Measurements from ENCODE around the gene CYFIP1. TPM values are rescaled to one million over a fixed set of nuclear protein-coding genes. Genes with fewer than 3 reads are reported as not detected.

CYFIP1 gene
- total and polyA plus RNA-seq, 10 of the 15 experiments (the other 5 are each of a cell fraction or from before 2014, with no cell fraction given): 3.5 to 46.2 (median 28.3) TPM

DNA sequence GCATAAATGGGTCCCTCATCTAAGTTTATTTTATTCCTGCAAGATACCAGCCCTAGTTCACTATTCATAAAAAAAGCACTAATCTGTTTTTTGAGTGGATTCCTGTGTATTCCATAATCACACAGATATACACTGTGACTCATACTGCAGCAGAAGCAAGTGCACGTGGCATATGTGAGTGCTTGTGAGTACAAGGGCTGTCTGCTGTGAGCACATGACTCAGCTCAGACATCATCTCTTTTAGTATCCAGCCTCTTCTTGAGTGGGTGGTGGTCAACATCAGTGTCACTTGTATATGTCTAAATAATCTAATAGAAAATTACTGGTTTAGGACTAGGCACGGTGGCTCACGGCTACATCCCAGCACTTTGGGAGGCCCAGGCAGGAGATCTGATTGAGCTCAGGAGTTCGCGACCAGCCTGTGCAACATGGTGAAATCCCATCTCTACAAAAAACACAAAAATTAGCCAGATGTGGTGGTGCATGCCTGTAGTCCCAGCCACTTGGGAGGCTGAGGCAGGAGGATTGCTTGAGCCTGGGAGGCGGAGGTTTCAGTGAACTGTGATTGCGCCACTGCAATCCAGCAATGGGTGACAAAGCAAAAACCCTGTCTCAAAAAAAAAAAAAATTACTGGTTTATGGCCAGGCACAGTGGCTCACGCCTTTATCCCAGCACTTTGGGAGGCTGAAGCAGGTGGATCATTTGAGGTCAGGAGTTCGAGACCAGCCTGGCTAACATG is 91.9 kb downstream of the CYFIP1 start (continued):
- TF ChIP-seq, protein P1, sequence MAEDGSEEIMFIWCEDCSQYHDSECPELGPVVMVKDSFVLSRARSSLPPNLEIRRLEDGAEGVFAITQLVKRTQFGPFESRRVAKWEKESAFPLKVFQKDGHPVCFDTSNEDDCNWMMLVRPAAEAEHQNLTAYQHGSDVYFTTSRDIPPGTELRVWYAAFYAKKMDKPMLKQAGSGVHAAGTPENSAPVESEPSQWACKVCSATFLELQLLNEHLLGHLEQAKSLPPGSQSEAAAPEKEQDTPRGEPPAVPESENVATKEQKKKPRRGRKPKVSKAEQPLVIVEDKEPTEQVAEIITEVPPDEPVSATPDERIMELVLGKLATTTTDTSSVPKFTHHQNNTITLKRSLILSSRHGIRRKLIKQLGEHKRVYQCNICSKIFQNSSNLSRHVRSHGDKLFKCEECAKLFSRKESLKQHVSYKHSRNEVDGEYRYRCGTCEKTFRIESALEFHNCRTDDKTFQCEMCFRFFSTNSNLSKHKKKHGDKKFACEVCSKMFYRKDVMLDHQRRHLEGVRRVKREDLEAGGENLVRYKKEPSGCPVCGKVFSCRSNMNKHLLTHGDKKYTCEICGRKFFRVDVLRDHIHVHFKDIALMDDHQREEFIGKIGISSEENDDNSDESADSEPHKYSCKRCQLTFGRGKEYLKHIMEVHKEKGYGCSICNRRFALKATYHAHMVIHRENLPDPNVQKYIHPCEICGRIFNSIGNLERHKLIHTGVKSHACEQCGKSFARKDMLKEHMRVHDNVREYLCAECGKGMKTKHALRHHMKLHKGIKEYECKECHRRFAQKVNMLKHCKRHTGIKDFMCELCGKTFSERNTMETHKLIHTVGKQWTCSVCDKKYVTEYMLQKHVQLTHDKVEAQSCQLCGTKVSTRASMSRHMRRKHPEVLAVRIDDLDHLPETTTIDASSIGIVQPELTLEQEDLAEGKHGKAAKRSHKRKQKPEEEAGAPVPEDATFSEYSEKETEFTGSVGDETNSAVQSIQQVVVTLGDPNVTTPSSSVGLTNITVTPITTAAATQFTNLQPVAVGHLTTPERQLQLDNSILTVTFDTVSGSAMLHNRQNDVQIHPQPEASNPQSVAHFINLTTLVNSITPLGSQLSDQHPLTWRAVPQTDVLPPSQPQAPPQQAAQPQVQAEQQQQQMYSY (CRISPR knock-in tag; IDR thresholded peaks at IDR 0.05): no peak
- TF ChIP-seq HDAC2 (IDR thresholded peaks at IDR 0.05) (no peak), CBFB (IDR thresholded peaks at IDR 0.05; ENCODE audit: low read depth) (no peak), DPF2 (IDR thresholded peaks at IDR 0.05) (no peak), NRF1 (conservative IDR thresholded peaks at IDR 0.05; ENCODE audit: low read depth, low read length) (no peak), SMC3 (IDR thresholded peaks at IDR 0.05; ENCODE audit: borderline replicate concordance, low read length) (no peak), FOXM1 (IDR thresholded peaks at IDR 0.05; ENCODE audit: low read depth, low read length) (no peak)
- TF ChIP-seq, protein P2, sequence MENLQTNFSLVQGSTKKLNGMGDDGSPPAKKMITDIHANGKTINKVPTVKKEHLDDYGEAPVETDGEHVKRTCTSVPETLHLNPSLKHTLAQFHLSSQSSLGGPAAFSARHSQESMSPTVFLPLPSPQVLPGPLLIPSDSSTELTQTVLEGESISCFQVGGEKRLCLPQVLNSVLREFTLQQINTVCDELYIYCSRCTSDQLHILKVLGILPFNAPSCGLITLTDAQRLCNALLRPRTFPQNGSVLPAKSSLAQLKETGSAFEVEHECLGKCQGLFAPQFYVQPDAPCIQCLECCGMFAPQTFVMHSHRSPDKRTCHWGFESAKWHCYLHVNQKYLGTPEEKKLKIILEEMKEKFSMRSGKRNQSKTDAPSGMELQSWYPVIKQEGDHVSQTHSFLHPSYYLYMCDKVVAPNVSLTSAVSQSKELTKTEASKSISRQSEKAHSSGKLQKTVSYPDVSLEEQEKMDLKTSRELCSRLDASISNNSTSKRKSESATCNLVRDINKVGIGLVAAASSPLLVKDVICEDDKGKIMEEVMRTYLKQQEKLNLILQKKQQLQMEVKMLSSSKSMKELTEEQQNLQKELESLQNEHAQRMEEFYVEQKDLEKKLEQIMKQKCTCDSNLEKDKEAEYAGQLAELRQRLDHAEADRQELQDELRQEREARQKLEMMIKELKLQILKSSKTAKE (IDR thresholded peaks at IDR 0.05; ENCODE audit: low read depth, poor library complexity, severe bottlenecking): no peak

All from GM12878 (cell line).